Embryonic facial prominence (tissue), 1 donor: ENCODE data around the gene SPEM3.
"Not testable (repeated sequence)": the region's sequence is repeated elsewhere in the genome, so short reads cannot be mapped to it uniquely, and the experiment has no call there.

ENCODE experiments used
- DNase-seq: peaks from one replicate; pipeline ENCODE4 v3.0.0-alpha.2; 2016; ENCODE audit errors: extremely low spot score

SPEM3 gene

GRCh38 chr17:7471729-7472128, 43.1 kb downstream of the SPEM3 start:
- no peak for DNase-seq

GRCh38 chr17:7474767-7475166, 46.1 kb downstream of the SPEM3 start:
- DNase-seq, result not testable (repeated sequence)

GRCh38 chr17:7475764-7476422, 47.2 kb downstream of the SPEM3 start:
- no peak for DNase-seq

- DNase-seq, result no peak
Measured at GRCh38 chr17:7476494-7476893, 47.8 kb downstream of the SPEM3 start.

- DNase-seq, result no peak
Measured at GRCh38 chr17:7476951-7477350, 48.3 kb downstream of the SPEM3 start.

GRCh38 chr17:7477392-7478275, 49.0 kb downstream of the SPEM3 start:
- no peak for DNase-seq

GRCh38 chr17:7478276-7479212, 49.9 kb downstream of the SPEM3 start:
- DNase-seq, result no peak

- DNase-seq, result no peak
Measured at GRCh38 chr17:7479213-7480088, 50.8 kb downstream of the SPEM3 start, which contains the start of gene ZBTB4. TSS of gene ZBTB4 (minus strand) at chr17:7479631. CDS start at chr17:7466801, 12,830 bp downstream.

- no peak for DNase-seq
Measured at GRCh38 chr17:7480089-7480384, 51.4 kb downstream of the SPEM3 start.

- DNase-seq, result not testable (repeated sequence)
Measured at GRCh38 chr17:7481275-7481674, 52.6 kb downstream of the SPEM3 start, which contains the start of gene SLC35G6. TSS of gene SLC35G6 (plus strand) at chr17:7481446. CDS start at chr17:7481517, 71 bp downstream.

- not testable (repeated sequence) for DNase-seq
Measured at GRCh38 chr17:7481842-7482741, 53.4 kb downstream of the SPEM3 start.
